Endothelial cell of umbilical vein (primary cell): Measurements from ENCODE around the gene GNA12. TPM values are rescaled to one million over a fixed set of nuclear protein-coding genes. Genes with fewer than 3 reads are reported as not detected.

Source experiments
- BruUV-seq: library from RNA; stranded (reverse); fragments of 400-500 nt; replicated peaks from 2 replicates; lab custom pipeline; 2021; lab: Mats Ljungman, UMichigan
- CTCF ChIA-PET: fragments of 300-600, 350-600 bp; sonication (Branson Sonifier 250); formaldehyde crosslinking; loops from one replicate; lab custom pipeline; 2021; ENCODE audit warnings: antibody characterized with exemption, inconsistent platforms; lab: Charles Lee
- POLR2A ChIA-PET: fragments of 300-600, 350-600 bp; sonication (Branson Sonifier 250); formaldehyde crosslinking; loops from one replicate; lab custom pipeline; 2021; ENCODE audit warnings: antibody characterized with exemption, inconsistent platforms; lab: Charles Lee
- DNase-seq: peaks from one replicate; pipeline ENCODE4 v3.0.0-alpha.2; 2011; ENCODE audit warnings: low read depth, low spot score
- FAIRE-seq: peaks from 2 replicates; lab custom pipeline; 2011; peaks lifted over from hg19 to GRCh38; lab: Jason Lieb, UNC
- H2AFZ ChIP-seq: 2 replicates; pipeline ENCODE4 v1.6.0; 2012; ENCODE audit warnings: low read depth, low read length, control low read depth, inconsistent platforms
- H3K27ac ChIP-seq: 2 replicates; pipeline ENCODE4 v1.5.1; 2011; ENCODE audit warnings: low read depth, mild to moderate bottlenecking, control low read depth, low read length, moderate library complexity; ENCODE audit not compliant: insufficient read depth
- H3K27me3 ChIP-seq, 2 experiments: 2 replicates each; pipeline versions ENCODE4 v1.6.0 to v1.6.1; 2011; ENCODE audit warnings: low read length in 2 of 2, mixed read lengths in 1 of 2; ENCODE audit not compliant: control insufficient read depth in 2 of 2, insufficient read depth in 2 of 2
- H3K36me3 ChIP-seq, 2 experiments: 2 replicates in 1 of 2; 3 replicates in 1 of 2; pipeline ENCODE4 v1.5.1; 2011; ENCODE audit warnings: low read length in 2 of 2, mild to moderate bottlenecking in 1 of 2, moderate library complexity in 1 of 2; ENCODE audit not compliant: control insufficient read depth in 2 of 2, insufficient read depth in 2 of 2; ENCODE audit errors: extremely low read depth in 1 of 2
- H3K4me1 ChIP-seq: 3 replicates; pipeline ENCODE4 v1.5.1; 2011; ENCODE audit warnings: mild to moderate bottlenecking, low read length; ENCODE audit not compliant: control insufficient read depth, insufficient read depth; ENCODE audit errors: extremely low read depth
- H3K4me2 ChIP-seq: 2 replicates; pipeline ENCODE4 v1.6.1; 2011; ENCODE audit warnings: low read length, control low read depth, mixed read lengths; ENCODE audit not compliant: insufficient read depth
- H3K4me3 ChIP-seq, 3 experiments: fragments of 200-600 bp in 1 of 3; sonication (generic), shearing (Covaris generic) in 1 of 3; replicated peaks in 1 of 3; 2 replicates each; pipeline ENCODE4 v1.5.1; 2011 to 2016; ENCODE audit warnings: control low read depth in 3 of 3, low read length in 3 of 3, mild to moderate bottlenecking in 2 of 3, inconsistent platforms in 1 of 3, low read depth in 1 of 3, moderate library complexity in 1 of 3; ENCODE audit not compliant: insufficient read depth in 1 of 3
- H3K79me2 ChIP-seq: 2 replicates; pipeline ENCODE4 v1.6.0; 2012; ENCODE audit warnings: low read length, inconsistent platforms; ENCODE audit not compliant: control insufficient read depth, insufficient read depth
- H3K9ac ChIP-seq: replicated peaks from 2 replicates; pipeline ENCODE3; 2011; ENCODE audit warnings: low read length, control low read depth; ENCODE audit not compliant: insufficient read depth; ENCODE audit errors: extremely low read depth
- H3K9me1 ChIP-seq: replicated peaks from 3 replicates; pipeline ENCODE4 v1.6.0; 2011; ENCODE audit warnings: mild to moderate bottlenecking, low read length; ENCODE audit not compliant: control insufficient read depth, insufficient read depth; ENCODE audit errors: extremely low read depth
- H3K9me3 ChIP-seq: replicated peaks from 2 replicates; pipeline ENCODE4 v1.5.1; 2012; ENCODE audit warnings: low read length, inconsistent platforms; ENCODE audit not compliant: control insufficient read depth, insufficient read depth
- H4K20me1 ChIP-seq: replicated peaks from 2 replicates; pipeline ENCODE3; 2011; ENCODE audit warnings: mild to moderate bottlenecking, low read length; ENCODE audit not compliant: control insufficient read depth, insufficient read depth; ENCODE audit errors: extremely low read depth
- EZH2 ChIP-seq: IDR thresholded peaks from 2 replicates; pipeline ENCODE4 v1.6.1; 2012; ENCODE audit warnings: borderline replicate concordance, low read depth, mild to moderate bottlenecking, moderate library complexity, low read length, inconsistent platforms; ENCODE audit not compliant: severe bottlenecking
- FOS ChIP-seq: IDR thresholded peaks from 2 replicates; pipeline ENCODE4 v1.6.1; 2011; ENCODE audit warnings: mild to moderate bottlenecking, low read length, moderate library complexity, borderline replicate concordance; ENCODE audit not compliant: insufficient read depth
- GATA2 ChIP-seq: IDR thresholded peaks from 2 replicates; pipeline ENCODE4 v1.7.0; 2011; ENCODE audit warnings: low read depth, mild to moderate bottlenecking, moderate library complexity, mixed read lengths, low read length; ENCODE audit not compliant: insufficient read length, insufficient read depth
- JUN ChIP-seq: IDR thresholded peaks from 2 replicates; pipeline ENCODE4 v1.6.1; 2011; ENCODE audit warnings: borderline replicate concordance, low read depth; ENCODE audit not compliant: insufficient read length, insufficient read depth
- MAX ChIP-seq: IDR thresholded peaks from 2 replicates; pipeline ENCODE4 v1.6.1; 2011; ENCODE audit not compliant: insufficient read depth, insufficient read length
- MYC ChIP-seq: IDR thresholded peaks from one replicate; pipeline ENCODE4 v1.6.1; 2011; ENCODE audit warnings: mild to moderate bottlenecking, low read depth, low read length
- POLR2A ChIP-seq: IDR thresholded peaks from 2 replicates; pipeline ENCODE4 v1.6.1; 2012; ENCODE audit warnings: low read depth, mild to moderate bottlenecking, control low read depth, low read length
- POLR2AphosphoS5 ChIP-seq: IDR thresholded peaks from 2 replicates; pipeline ENCODE4 v1.6.1; 2012; ENCODE audit warnings: low read depth, mild to moderate bottlenecking, control low read depth, low read length, moderate library complexity; ENCODE audit not compliant: insufficient read depth
- dilution Hi-C: fragments of 300-500 bp; cut with MboI; formaldehyde crosslinking; loops from one replicate; pipeline ENCODE4 v1.15.0; 2019; ENCODE audit warnings: low sequenced_read_pairs; ENCODE audit not compliant: extremely low pct_ligation_motif_present
- intact Hi-C: fragments of 100-400 bp; cut with micrococcal nuclease; formaldehyde crosslinking; loops from one replicate; pipeline ENCODE4 v1.10.0; 2022
- polyA plus RNA-seq, 4 experiments: library from polyadenylated mRNA; depleted of rRNA in 3 of 4; stranded (reverse) in 3 of 4; unstranded in 1 of 4; fragments of >200 nt; gene quantifications; 2 replicates each; pipeline versions ENCODE4 v1.2.1 to v1.2.3, GENCODE V29; 2011 to 2012; ENCODE audit warnings: missing spikeins in 1 of 4
- total RNA-seq: library from RNA; stranded (reverse); gene quantifications from 2 replicates; pipeline ENCODE4 v1.2.3, GENCODE V29; 2021
- TF ChIP-seq, protein P1 (sequence below), 2 donors: IDR thresholded peaks; 1 replicate in 1 of 2; 2 replicates in 1 of 2; pipeline ENCODE4 v1.5.1; 2011; ENCODE audit warnings: low read length in 2 of 2, mild to moderate bottlenecking in 2 of 2, moderate library complexity in 2 of 2, control low read depth in 1 of 2, inconsistent platforms in 1 of 2, low read depth in 1 of 2; ENCODE audit not compliant: insufficient read depth in 1 of 2; ENCODE audit errors: extremely low read depth in 1 of 2

Gene GNA12
- total and polyA plus RNA-seq, 2 donors (not counting 3 experiments of a cell fraction or from before 2014, with no cell fraction given) = 63.0 to 75.1 TPM

GRCh38 chr7:2792235-2792634, 51.9 kb downstream of the GNA12 start:
- H3K36me3 ChIP-seq = peaks cover 10 to 16% of the 10 kb centered on the region in 2 experiments
- no peak for DNase-seq
- FAIRE-seq = no peak
- no peak overlapping the region for H2AFZ ChIP-seq
- no peaks in the 10 kb centered on the region for H3K9me3 ChIP-seq
- H3K9me1 ChIP-seq = no peaks in the 10 kb centered on the region
- no peak overlapping the region for H3K4me3 ChIP-seq
- H4K20me1 ChIP-seq = peaks cover 4% of the 10 kb centered on the region
- H3K27ac ChIP-seq = no peak overlapping the region
- no peak overlapping the region for H3K9ac ChIP-seq
- peaks cover 12% of the 10 kb centered on the region for H3K4me1 ChIP-seq
- H3K4me2 ChIP-seq = no peak overlapping the region
- TF ChIP-seq MAX = no peak
- no peak for TF ChIP-seq POLR2A
- no peak for TF ChIP-seq POLR2AphosphoS5
- no peak for TF ChIP-seq MYC
- TF ChIP-seq EZH2 = no peak
- TF ChIP-seq, protein P1, sequence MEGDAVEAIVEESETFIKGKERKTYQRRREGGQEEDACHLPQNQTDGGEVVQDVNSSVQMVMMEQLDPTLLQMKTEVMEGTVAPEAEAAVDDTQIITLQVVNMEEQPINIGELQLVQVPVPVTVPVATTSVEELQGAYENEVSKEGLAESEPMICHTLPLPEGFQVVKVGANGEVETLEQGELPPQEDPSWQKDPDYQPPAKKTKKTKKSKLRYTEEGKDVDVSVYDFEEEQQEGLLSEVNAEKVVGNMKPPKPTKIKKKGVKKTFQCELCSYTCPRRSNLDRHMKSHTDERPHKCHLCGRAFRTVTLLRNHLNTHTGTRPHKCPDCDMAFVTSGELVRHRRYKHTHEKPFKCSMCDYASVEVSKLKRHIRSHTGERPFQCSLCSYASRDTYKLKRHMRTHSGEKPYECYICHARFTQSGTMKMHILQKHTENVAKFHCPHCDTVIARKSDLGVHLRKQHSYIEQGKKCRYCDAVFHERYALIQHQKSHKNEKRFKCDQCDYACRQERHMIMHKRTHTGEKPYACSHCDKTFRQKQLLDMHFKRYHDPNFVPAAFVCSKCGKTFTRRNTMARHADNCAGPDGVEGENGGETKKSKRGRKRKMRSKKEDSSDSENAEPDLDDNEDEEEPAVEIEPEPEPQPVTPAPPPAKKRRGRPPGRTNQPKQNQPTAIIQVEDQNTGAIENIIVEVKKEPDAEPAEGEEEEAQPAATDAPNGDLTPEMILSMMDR (IDR thresholded peaks at IDR 0.05; ENCODE audit: extremely low read depth in 1 of 2, insufficient read depth in 1 of 2, low read depth in 1 of 2, low read length in 2 of 2) = no peak
- TF ChIP-seq GATA2 = no peak
- TF ChIP-seq JUN = no peak
- no peak for TF ChIP-seq FOS
- dilution Hi-C loops (no loop called here), intact Hi-C loops (no loop called here)
- ChIA-PET POLR2A (no interaction called here), CTCF (no interaction called here)
- BruUV-seq = no TSS peak
- H3K79me2 ChIP-seq = peaks cover 13% of the 10 kb centered on the region
- H3K27me3 ChIP-seq = no peaks in the 10 kb centered on the region
